ENCODE data around the gene CAPN14. TPM values are rescaled to one million over a fixed set of nuclear protein-coding genes. Genes with fewer than 3 reads are reported as not detected.

Gene CAPN14
- polyA plus RNA-seq, 2 donors, result 72.7 to 141 TPM

DNA sequence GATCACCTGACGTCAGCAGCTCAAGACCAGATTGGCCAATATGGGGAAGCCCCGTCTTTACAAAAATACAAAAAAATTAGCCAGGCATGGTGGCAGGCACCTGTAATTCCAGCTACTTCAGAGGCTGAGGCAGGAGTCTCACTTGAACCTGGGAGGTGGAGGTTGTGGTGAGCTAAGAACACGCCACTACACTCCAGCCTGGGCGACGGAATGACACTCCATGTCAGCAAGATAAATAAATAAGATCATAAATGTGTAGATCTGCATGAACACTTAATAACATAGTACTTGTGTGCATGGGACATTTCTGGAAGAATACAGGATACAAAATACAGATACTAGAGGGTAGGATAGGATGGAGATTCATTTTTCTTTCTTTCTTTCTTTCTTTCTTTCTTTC, 25.7 kb upstream of the CAPN14 start:
- WGBS, 2 donors, result 93% methylated on average over 5 of the region's 5 CpGs
- H3K4me1 ChIP-seq (ENCODE audit: control insufficient read depth in 2 of 2, insufficient read depth in 2 of 2, low read length in 1 of 2), result peaks cover 5 to 20% of the 10 kb centered on the region in 2 donors
- peaks cover 0 to 7% of the 10 kb centered on the region in 2 donors for H3K36me3 ChIP-seq (ENCODE audit: control insufficient read depth in 2 of 2, insufficient read depth in 2 of 2, low read length in 1 of 2)
- H3K4me3 ChIP-seq (ENCODE audit: low read depth in 1 of 2, low read length in 2 of 2), result no peak overlapping the region
- H3K27ac ChIP-seq (ENCODE audit: low read depth in 2 of 2, low read length in 1 of 2), result no peak overlapping the region
- H3K27me3 ChIP-seq (ENCODE audit: control insufficient read depth in 1 of 2, insufficient read depth in 2 of 2, low read length in 2 of 2), result no peaks in the 10 kb centered on the region
- no peaks in the 10 kb centered on the region for H3K9me3 ChIP-seq (ENCODE audit: control insufficient read depth in 2 of 2, insufficient read depth in 1 of 2, low read depth in 1 of 2, low read length in 1 of 2)

- H3K4me3 ChIP-seq (ENCODE audit: low read depth in 1 of 2, low read length in 2 of 2), result no peak overlapping the region
- H3K36me3 ChIP-seq (ENCODE audit: control insufficient read depth in 2 of 2, insufficient read depth in 2 of 2, low read length in 1 of 2), result peaks cover 0 to 7% of the 10 kb centered on the region in 2 donors
- H3K9me3 ChIP-seq (ENCODE audit: control insufficient read depth in 2 of 2, insufficient read depth in 1 of 2, low read depth in 1 of 2, low read length in 1 of 2), result no peaks in the 10 kb centered on the region
- no peak overlapping the region for H3K27ac ChIP-seq (ENCODE audit: low read depth in 2 of 2, low read length in 1 of 2)
- 72% methylated on average over 10 of the region's 10 CpGs for WGBS, 2 donors
- peaks cover 5 to 20% of the 10 kb centered on the region in 2 donors for H3K4me1 ChIP-seq (ENCODE audit: control insufficient read depth in 2 of 2, insufficient read depth in 2 of 2, low read length in 1 of 2)
- no peaks in the 10 kb centered on the region for H3K27me3 ChIP-seq (ENCODE audit: control insufficient read depth in 1 of 2, insufficient read depth in 2 of 2, low read length in 2 of 2)
Measured at GRCh38 chr2:31241625-31242270, 24.4 kb upstream of the CAPN14 start.

DNA sequence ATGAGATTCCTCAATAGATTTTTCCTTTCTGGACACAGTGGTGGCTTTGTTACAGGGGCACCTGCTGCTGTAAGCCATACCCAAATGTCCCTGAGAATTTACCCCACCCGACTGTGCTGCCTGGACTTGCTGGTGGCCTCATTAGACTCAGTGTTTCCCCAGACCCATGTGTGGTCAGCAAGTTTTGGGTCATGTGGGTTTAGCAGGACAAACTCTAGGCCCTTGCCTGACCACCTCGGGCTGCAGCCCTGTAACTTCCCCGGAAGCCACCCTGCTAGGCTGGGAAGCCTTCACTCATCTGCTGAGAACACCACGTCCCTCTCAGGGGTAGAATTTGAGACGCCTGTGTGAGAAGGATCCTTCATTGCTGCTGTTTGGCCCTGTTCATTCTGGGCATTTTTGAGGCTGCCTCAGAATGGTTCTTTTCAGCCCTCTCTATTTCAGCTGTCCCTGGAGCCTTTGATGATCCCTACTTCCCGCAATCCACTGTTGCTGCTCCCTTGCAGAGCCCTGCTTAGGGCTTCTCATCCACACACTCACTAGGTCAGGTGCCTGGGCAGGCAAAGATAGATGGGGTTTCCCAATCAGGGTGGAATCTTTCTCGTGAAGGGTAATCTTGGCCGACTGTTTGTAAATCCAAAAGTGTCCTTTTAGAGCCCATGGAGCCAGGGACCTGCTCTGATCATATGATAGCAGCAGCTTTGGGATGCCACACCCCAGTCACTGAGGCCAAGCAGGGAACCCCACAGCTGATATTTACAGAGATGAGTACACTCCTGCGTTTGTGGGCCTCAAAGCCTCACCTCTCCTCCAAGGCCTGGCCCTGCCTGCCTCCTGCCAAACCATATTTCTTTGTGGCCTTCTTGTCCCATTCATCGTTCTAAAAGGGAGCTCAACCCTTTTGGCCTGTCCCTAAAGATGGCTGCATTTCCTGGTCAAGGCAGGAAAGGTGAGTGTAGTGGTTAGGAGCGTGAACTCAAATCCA, 23.4 kb upstream of the CAPN14 start:
- Histone ChIP-seq H3K9me3 (ENCODE audit: control insufficient read depth in 2 of 2, insufficient read depth in 1 of 2, low read depth in 1 of 2, low read length in 1 of 2) (no peaks in the 10 kb centered on the region), H3K36me3 (ENCODE audit: control insufficient read depth in 2 of 2, insufficient read depth in 2 of 2, low read length in 1 of 2) (peaks cover 0 to 7% of the 10 kb centered on the region in 2 donors), H3K4me1 (ENCODE audit: control insufficient read depth in 2 of 2, insufficient read depth in 2 of 2, low read length in 1 of 2) (peaks cover 7 to 20% of the 10 kb centered on the region in 2 donors), H3K27me3 (ENCODE audit: control insufficient read depth in 1 of 2, insufficient read depth in 2 of 2, low read length in 2 of 2) (no peaks in the 10 kb centered on the region), H3K4me3 (ENCODE audit: low read depth in 1 of 2, low read length in 2 of 2) (no peak overlapping the region), H3K27ac (ENCODE audit: low read depth in 2 of 2, low read length in 1 of 2) (no peak overlapping the region)
- 75 to 78% methylated on average over 11 of the region's 11 CpGs for WGBS, 2 donors

GRCh38 chr2:31239593-31240177, 22.4 kb upstream of the CAPN14 start:
- WGBS, 2 donors, result 51 to 61% methylated on average over 22 of the region's 22 CpGs
- no peak overlapping the region for H3K4me3 ChIP-seq (ENCODE audit: low read depth in 1 of 2, low read length in 2 of 2)
- no peaks in the 10 kb centered on the region for H3K9me3 ChIP-seq (ENCODE audit: control insufficient read depth in 2 of 2, insufficient read depth in 1 of 2, low read depth in 1 of 2, low read length in 1 of 2)
- H3K27me3 ChIP-seq (ENCODE audit: control insufficient read depth in 1 of 2, insufficient read depth in 2 of 2, low read length in 2 of 2), result no peaks in the 10 kb centered on the region
- H3K4me1 ChIP-seq (ENCODE audit: control insufficient read depth in 2 of 2, insufficient read depth in 2 of 2, low read length in 1 of 2), result peaks cover 8 to 22% of the 10 kb centered on the region in 2 donors
- peaks cover 0 to 7% of the 10 kb centered on the region in 2 donors for H3K36me3 ChIP-seq (ENCODE audit: control insufficient read depth in 2 of 2, insufficient read depth in 2 of 2, low read length in 1 of 2)
- H3K27ac ChIP-seq (ENCODE audit: low read depth in 2 of 2, low read length in 1 of 2), result peak overlapping the region in 1 of 2 donors; percentile 69

GRCh38 chr2:31238906-31239592, 21.7 kb upstream of the CAPN14 start:
- H3K27ac ChIP-seq (ENCODE audit: low read depth in 2 of 2, low read length in 1 of 2), result peak overlapping the region in 1 of 2 donors; percentile 69

GRCh38 chr2:31238126-31238905, 21.0 kb upstream of the CAPN14 start:
- Histone ChIP-seq H3K27ac (ENCODE audit: low read depth in 2 of 2, low read length in 1 of 2) (no peak overlapping the region), H3K4me1 (ENCODE audit: control insufficient read depth in 2 of 2, insufficient read depth in 2 of 2, low read length in 1 of 2) (peaks cover 10 to 25% of the 10 kb centered on the region in 2 donors), H3K4me3 (ENCODE audit: low read depth in 1 of 2, low read length in 2 of 2) (no peak overlapping the region), H3K9me3 (ENCODE audit: control insufficient read depth in 2 of 2, insufficient read depth in 1 of 2, low read depth in 1 of 2, low read length in 1 of 2) (no peaks in the 10 kb centered on the region), H3K36me3 (ENCODE audit: control insufficient read depth in 2 of 2, insufficient read depth in 2 of 2, low read length in 1 of 2) (no peaks in the 10 kb centered on the region), H3K27me3 (ENCODE audit: control insufficient read depth in 1 of 2, insufficient read depth in 2 of 2, low read length in 2 of 2) (no peaks in the 10 kb centered on the region)
- WGBS, 2 donors, result 87 to 90% methylated on average over 10 of the region's 10 CpGs

More at GRCh38 chr2:31238906-31239592, 21.7 kb upstream of the CAPN14 start:
- peaks cover 10 to 25% of the 10 kb centered on the region in 2 donors for H3K4me1 ChIP-seq (ENCODE audit: control insufficient read depth in 2 of 2, insufficient read depth in 2 of 2, low read length in 1 of 2)
- WGBS, 2 donors, result 85 to 89% methylated on average over 13 of the region's 13 CpGs
- H3K27me3 ChIP-seq (ENCODE audit: control insufficient read depth in 1 of 2, insufficient read depth in 2 of 2, low read length in 2 of 2), result no peaks in the 10 kb centered on the region
- peaks cover 0 to under 1% of the 10 kb centered on the region in 2 donors for H3K36me3 ChIP-seq (ENCODE audit: control insufficient read depth in 2 of 2, insufficient read depth in 2 of 2, low read length in 1 of 2)
- H3K9me3 ChIP-seq (ENCODE audit: control insufficient read depth in 2 of 2, insufficient read depth in 1 of 2, low read depth in 1 of 2, low read length in 1 of 2), result no peaks in the 10 kb centered on the region
- H3K4me3 ChIP-seq (ENCODE audit: low read depth in 1 of 2, low read length in 2 of 2), result no peak overlapping the region

DNA sequence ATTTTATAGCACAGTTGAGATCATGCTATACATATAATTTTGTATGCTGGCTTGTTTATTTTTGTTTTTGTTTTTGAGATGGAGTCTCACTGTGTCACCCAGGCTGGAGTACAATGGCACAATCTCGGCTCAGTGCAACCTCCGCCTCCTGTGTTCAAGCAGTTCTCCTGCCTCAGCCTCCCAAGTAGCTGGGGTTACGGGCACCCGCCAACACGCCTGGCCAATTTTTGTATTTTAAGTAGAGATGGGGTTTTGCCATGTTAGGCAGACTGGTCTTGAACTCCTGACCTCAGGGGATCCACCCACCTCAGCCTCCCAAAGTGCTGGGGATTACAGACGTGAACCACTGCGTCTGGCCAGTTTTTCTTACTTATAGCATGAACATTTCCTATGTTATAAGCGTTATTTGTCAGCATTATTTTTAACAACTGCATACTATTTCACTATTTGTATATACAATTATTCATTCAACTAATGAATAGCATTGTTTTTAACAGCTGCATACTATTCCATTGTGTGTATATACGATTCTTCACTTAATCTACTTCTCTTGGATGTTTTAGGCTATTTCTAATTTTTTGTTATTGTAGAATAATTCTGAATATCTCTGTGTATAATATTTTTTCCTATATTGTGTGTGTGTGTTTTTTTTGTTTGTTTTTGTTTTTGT, 20.2 kb upstream of the CAPN14 start:
- Histone ChIP-seq H3K4me1 (ENCODE audit: control insufficient read depth in 2 of 2, insufficient read depth in 2 of 2, low read length in 1 of 2) (peaks cover 10 to 27% of the 10 kb centered on the region in 2 donors), H3K27me3 (ENCODE audit: control insufficient read depth in 1 of 2, insufficient read depth in 2 of 2, low read length in 2 of 2) (no peaks in the 10 kb centered on the region), H3K27ac (ENCODE audit: low read depth in 2 of 2, low read length in 1 of 2) (no peak overlapping the region), H3K9me3 (ENCODE audit: control insufficient read depth in 2 of 2, insufficient read depth in 1 of 2, low read depth in 1 of 2, low read length in 1 of 2) (no peaks in the 10 kb centered on the region), H3K36me3 (ENCODE audit: control insufficient read depth in 2 of 2, insufficient read depth in 2 of 2, low read length in 1 of 2) (no peaks in the 10 kb centered on the region), H3K4me3 (ENCODE audit: low read depth in 1 of 2, low read length in 2 of 2) (no peak overlapping the region)
- WGBS, 2 donors, result 95 to 96% methylated on average over 9 of the region's 9 CpGs

- Histone ChIP-seq H3K27me3 (ENCODE audit: control insufficient read depth in 1 of 2, insufficient read depth in 2 of 2, low read length in 2 of 2) (no peaks in the 10 kb centered on the region), H3K27ac (ENCODE audit: low read depth in 2 of 2, low read length in 1 of 2) (no peak overlapping the region), H3K36me3 (ENCODE audit: control insufficient read depth in 2 of 2, insufficient read depth in 2 of 2, low read length in 1 of 2) (no peaks in the 10 kb centered on the region), H3K4me3 (ENCODE audit: low read depth in 1 of 2, low read length in 2 of 2) (no peak overlapping the region), H3K4me1 (ENCODE audit: control insufficient read depth in 2 of 2, insufficient read depth in 2 of 2, low read length in 1 of 2) (peaks cover 10 to 22% of the 10 kb centered on the region in 2 donors), H3K9me3 (ENCODE audit: control insufficient read depth in 2 of 2, insufficient read depth in 1 of 2, low read depth in 1 of 2, low read length in 1 of 2) (no peaks in the 10 kb centered on the region)
- 87 to 88% methylated on average over 7 of the region's 7 CpGs for WGBS, 2 donors
Measured at GRCh38 chr2:31236433-31237205, 19.3 kb upstream of the CAPN14 start.

Measured in esophagus (tissue), 2 donors.